ENCODE results near the gene GDNF.

DNA sequence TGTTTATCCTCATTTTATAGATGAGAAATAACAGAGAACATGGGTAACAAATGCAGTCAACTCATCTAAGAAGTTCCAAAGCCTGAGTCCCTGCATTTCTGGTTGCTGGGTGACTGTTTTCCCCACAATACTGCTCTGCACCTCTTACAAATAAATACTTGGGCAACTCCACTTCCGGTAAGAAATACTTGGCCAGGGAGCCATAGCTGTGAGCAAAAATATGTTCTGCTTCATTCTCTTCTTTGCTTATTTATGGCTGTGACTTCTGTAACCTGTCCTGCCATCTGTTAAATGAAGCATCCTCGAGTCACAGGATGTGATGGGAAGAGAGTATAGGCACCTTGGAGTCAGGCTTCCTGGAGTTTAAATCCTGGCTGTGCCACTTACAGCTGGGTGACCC lies 49.9 kb downstream of the GDNF start:
- TF ChIP-seq CTCF (conservative IDR thresholded peaks at IDR 0.05), result no peak
- no peak for TF ChIP-seq EZH2 (IDR thresholded peaks at IDR 0.05; ENCODE audit: low read depth)
